IMR-90 (cell line): ENCODE measurements around the gene ETS1. TPM values are rescaled to one million over a fixed set of nuclear protein-coding genes. Genes with fewer than 3 reads are reported as not detected.

Experiments used
- ATAC-seq: fragments of 200-7000 bp; cut with Tn5 transposase; 2 replicates; pipeline ENCODE4 v1.9.1; 2020; ENCODE audit warnings: low read depth, mild to moderate bottlenecking, moderate library complexity
- BruUV-seq: library from RNA; stranded (reverse); fragments of 400-500 nt; replicated peaks from 2 replicates; lab custom pipeline; 2021; lab: Mats Ljungman, UMichigan
- CTCF ChIA-PET: fragments of 300-600 bp; formaldehyde crosslinking; extraction: SDS; loops from one replicate; lab custom pipeline; 2021; ENCODE audit warnings: antibody characterized with exemption; lab: Yijun Ruan, JAX
- POLR2A ChIA-PET: fragments of 300-600 bp; sonication (Branson Sonifier 250); formaldehyde crosslinking; loops from one replicate; lab custom pipeline; 2022; ENCODE audit warnings: antibody characterized with exemption; ENCODE audit not compliant: unreplicated experiment; lab: Charles Lee
- DNase-seq: peaks from one replicate; pipeline ENCODE4 v3.0.0; 2013
- H2AFZ ChIP-seq: replicated peaks from 2 replicates; pipeline ENCODE3; 2013; ENCODE audit warnings: low read length, mild to moderate bottlenecking; ENCODE audit not compliant: poor library complexity
- H2AK5ac ChIP-seq: 2 replicates; pipeline ENCODE4 v1.6.1; 2013; ENCODE audit warnings: low read depth, low read length, inconsistent platforms
- H2AK9ac ChIP-seq: replicated peaks from 2 replicates; pipeline ENCODE3; 2013; ENCODE audit warnings: mild to moderate bottlenecking, low read depth, low read length, moderate library complexity; ENCODE audit not compliant: poor library complexity
- H2BK120ac ChIP-seq: 2 replicates; pipeline ENCODE4 v1.6.1; 2013; ENCODE audit warnings: low read depth, low read length, inconsistent platforms
- H2BK15ac ChIP-seq: 3 replicates; pipeline ENCODE4 v1.6.1; 2013; ENCODE audit warnings: low read depth, low read length, inconsistent platforms
- H2BK20ac ChIP-seq: 2 replicates; pipeline ENCODE4 v1.6.1; 2013; ENCODE audit warnings: low read depth, mild to moderate bottlenecking, inconsistent platforms, low read length, moderate library complexity
- H2BK5ac ChIP-seq: 2 replicates; pipeline ENCODE4 v1.6.1; 2013; ENCODE audit warnings: mild to moderate bottlenecking, low read depth, low read length, inconsistent platforms; ENCODE audit not compliant: poor library complexity, severe bottlenecking
- H3K14ac ChIP-seq: replicated peaks from 2 replicates; pipeline ENCODE4 v1.6.1; 2013; ENCODE audit warnings: low read depth, low read length, inconsistent platforms
- H3K18ac ChIP-seq: 2 replicates; pipeline ENCODE4 v1.6.1; 2013; ENCODE audit warnings: low read depth, low read length, control low read depth
- H3K23ac ChIP-seq: 2 replicates; pipeline ENCODE4 v1.6.1; 2013; ENCODE audit warnings: low read depth, low read length, inconsistent platforms
- H3K27ac ChIP-seq: 2 replicates; pipeline ENCODE4 v1.5.1; 2013; ENCODE audit warnings: mild to moderate bottlenecking, control low read depth, low read length; ENCODE audit not compliant: insufficient read depth
- H3K27me3 ChIP-seq: 2 replicates; pipeline ENCODE4 v1.6.1; 2013; ENCODE audit warnings: low read length; ENCODE audit not compliant: control insufficient read depth, insufficient read depth
- H3K36me3 ChIP-seq: 2 replicates; pipeline ENCODE4 v1.6.1; 2013; ENCODE audit warnings: low read length, mixed read lengths; ENCODE audit not compliant: control insufficient read depth, insufficient read depth
- H3K4ac ChIP-seq: 2 replicates; pipeline ENCODE4 v1.6.1; 2013; ENCODE audit warnings: low read depth, low read length, inconsistent platforms
- H3K4me1 ChIP-seq: 2 replicates; pipeline ENCODE4 v1.6.1; 2013; ENCODE audit warnings: low read length, mixed read lengths; ENCODE audit not compliant: control insufficient read depth, insufficient read depth
- H3K4me2 ChIP-seq: 2 replicates; pipeline ENCODE4 v1.6.1; 2013; ENCODE audit warnings: low read depth, mild to moderate bottlenecking, control low read depth, low read length, moderate library complexity
- H3K4me3 ChIP-seq: 2 replicates; pipeline ENCODE4 v1.5.1; 2013; ENCODE audit warnings: low read depth, mild to moderate bottlenecking, control low read depth, low read length, moderate library complexity; ENCODE audit not compliant: insufficient read depth
- H3K56ac ChIP-seq: 2 replicates; pipeline ENCODE4 v1.6.1; 2013; ENCODE audit warnings: low read length, inconsistent platforms; ENCODE audit not compliant: insufficient read depth; ENCODE audit errors: extremely low read depth
- H3K79me1 ChIP-seq, 2 experiments: 2 replicates each; pipeline ENCODE4 v1.6.1; 2013; ENCODE audit warnings: low read length in 2 of 2, inconsistent platforms in 1 of 2, low read depth in 1 of 2
- H3K9ac ChIP-seq: 2 replicates; pipeline ENCODE4 v1.6.1; 2013; ENCODE audit warnings: low read depth, low read length, control low read depth
- H3K9me1 ChIP-seq: 2 replicates; pipeline ENCODE4 v1.6.1; 2013; ENCODE audit warnings: low read length, inconsistent platforms; ENCODE audit not compliant: insufficient read depth
- H3K9me3 ChIP-seq: 2 replicates; pipeline ENCODE4 v1.6.1; 2013; ENCODE audit warnings: low read length; ENCODE audit not compliant: control insufficient read depth, insufficient read depth
- H4K20me1 ChIP-seq: 2 replicates; pipeline ENCODE4 v1.6.1; 2013; ENCODE audit warnings: low read length, inconsistent platforms; ENCODE audit not compliant: insufficient read depth
- H4K5ac ChIP-seq: 2 replicates; pipeline ENCODE4 v1.6.1; 2013; ENCODE audit warnings: mild to moderate bottlenecking, low read depth, low read length, control low read depth
- H4K8ac ChIP-seq, 2 experiments: 2 replicates each; pipeline ENCODE4 v1.6.1; 2013; ENCODE audit warnings: low read depth in 2 of 2, low read length in 2 of 2, control low read depth in 1 of 2, inconsistent platforms in 1 of 2
- H4K91ac ChIP-seq: 2 replicates; pipeline ENCODE4 v1.6.1; 2013; ENCODE audit warnings: low read depth, low read length, inconsistent platforms; ENCODE audit not compliant: insufficient read depth
- BHLHE40 ChIP-seq: fragments of 150-350 bp; IDR thresholded peaks from 2 replicates; pipeline ENCODE4 v1.6.1; 2016; ENCODE audit warnings: mild to moderate bottlenecking, low read depth, low read length
- CEBPB ChIP-seq: IDR thresholded peaks from 2 replicates; pipeline ENCODE4 v1.6.1; 2012; ENCODE audit warnings: low read depth, low read length, improper control_type of control experiment
- FOS ChIP-seq: fragments of 150-350 bp; IDR thresholded peaks from 2 replicates; pipeline ENCODE4 v1.6.1; 2016; ENCODE audit warnings: low read depth, low read length
- WGBS, 2 experiments: methylation state at CpG; one replicate each; pipeline versions ENCODE4 v1.1.5 to v1.1.7; 2013; ENCODE audit warnings: missing lambda C conversion rate in 2 of 2; ENCODE audit not compliant: insufficient read length in 1 of 2; ENCODE audit errors: extremely low coverage in 2 of 2; 5-methylcytosine and 5-hydroxymethylcytosine counted together
- dilution Hi-C: fragments of 300-500 bp; cut with HindIII; formaldehyde crosslinking; loops from one replicate; pipeline ENCODE4 v1.14.3; 2018; ENCODE audit warnings: low sequenced_read_pairs; ENCODE audit not compliant: unreplicated experiment
- in situ Hi-C: fragments of 300-500 bp; cut with MboI; formaldehyde crosslinking; loops from 3 replicates; pipeline ENCODE4 v1.14.3; 2019; ENCODE audit warnings: low sequenced_read_pairs, inconsistent platforms, mixed read lengths
- intact Hi-C: fragments of 100-400 bp; cut with micrococcal nuclease; formaldehyde crosslinking; loops from 2 replicates; pipeline ENCODE4 v1.10.0; 2022
- polyA plus RNA-seq, 3 experiments: library from polyadenylated mRNA; depleted of rRNA; stranded (reverse); fragments of >200 nt; gene quantifications; 2 replicates each; pipeline ENCODE4 v1.2.3, GENCODE V29; 2012; ENCODE audit warnings: low replicate concordance in 1 of 3
- total RNA-seq: library from RNA; depleted of rRNA; stranded (reverse); fragments of >200 nt; gene quantifications from 2 replicates; pipeline ENCODE4 v1.2.3, GENCODE V29; 2012
- TF ChIP-seq, protein P1 (sequence below): conservative IDR thresholded peaks from 2 replicates; pipeline ENCODE4 v1.5.1; 2012; ENCODE audit warnings: mild to moderate bottlenecking, low read depth, low read length, improper control_type of control experiment

Gene ETS1
- total and polyA plus RNA-seq, 2 of the 4 experiments (the other 2 are of a cell fraction), result 41.2 to 56.3 TPM

DNA sequence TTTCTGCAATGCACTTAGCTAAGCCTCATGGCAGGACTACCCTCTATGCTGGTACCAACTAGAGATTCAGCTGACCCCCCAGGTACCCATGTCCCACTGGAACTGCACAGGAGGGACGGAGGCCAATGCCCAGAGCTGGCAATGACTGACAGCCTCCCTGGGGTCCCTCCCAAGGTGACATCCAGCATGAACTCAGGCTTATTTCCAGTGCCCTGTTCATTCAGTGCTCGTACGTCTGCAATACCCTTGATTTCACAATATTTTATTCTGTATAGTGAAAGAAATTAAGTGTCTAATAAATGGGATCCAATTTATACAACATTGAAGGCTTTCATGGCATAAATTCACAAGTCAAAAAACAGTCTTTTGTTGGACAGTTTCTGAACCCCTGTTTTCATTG is 20.2 kb downstream of the ETS1 start:
- Histone ChIP-seq H2AK9ac (no peak overlapping the region), H2AFZ (no peak overlapping the region), H3K23ac (no peak overlapping the region), H3K9me1 (no peaks in the 10 kb centered on the region), H2AK5ac (no peak overlapping the region), H3K27ac (no peak overlapping the region), H3K4ac (no peak overlapping the region), H3K14ac (no peak overlapping the region), H3K18ac (no peak overlapping the region), H3K56ac (no peak overlapping the region), H4K91ac (no peak overlapping the region), H3K79me1 (no peaks in the 10 kb centered on the region), H2BK20ac (no peak overlapping the region), H4K8ac (no peak overlapping the region), H2BK5ac (no peak overlapping the region), H4K20me1 (no peaks in the 10 kb centered on the region), H2BK120ac (no peak overlapping the region), H3K4me1 (no peaks in the 10 kb centered on the region), H3K27me3 (peaks cover 12% of the 10 kb centered on the region), H3K9ac (no peak overlapping the region), H3K9me3 (no peaks in the 10 kb centered on the region), H3K36me3 (no peaks in the 10 kb centered on the region), H2BK15ac (no peak overlapping the region), H3K4me2 (no peak overlapping the region), H4K5ac (no peak overlapping the region), H3K4me3 (no peak overlapping the region)
- WGBS, 2 experiments, result no CpG with 5 or more reads among the region's 3 CpGs
- BruUV-seq, result no TSS peak
- dilution Hi-C loops (no loop called here), in situ Hi-C loops (no loop called here), intact Hi-C loops (no loop called here)
- ChIA-PET POLR2A (no interaction called here), CTCF (no interaction called here)
- no peak for ATAC-seq
- no peak for DNase-seq
- TF ChIP-seq BHLHE40 (no peak), FOS (no peak), CEBPB (peak; percentile 42; the same call in 1 of the 2 replicates)
- TF ChIP-seq, protein P1, sequence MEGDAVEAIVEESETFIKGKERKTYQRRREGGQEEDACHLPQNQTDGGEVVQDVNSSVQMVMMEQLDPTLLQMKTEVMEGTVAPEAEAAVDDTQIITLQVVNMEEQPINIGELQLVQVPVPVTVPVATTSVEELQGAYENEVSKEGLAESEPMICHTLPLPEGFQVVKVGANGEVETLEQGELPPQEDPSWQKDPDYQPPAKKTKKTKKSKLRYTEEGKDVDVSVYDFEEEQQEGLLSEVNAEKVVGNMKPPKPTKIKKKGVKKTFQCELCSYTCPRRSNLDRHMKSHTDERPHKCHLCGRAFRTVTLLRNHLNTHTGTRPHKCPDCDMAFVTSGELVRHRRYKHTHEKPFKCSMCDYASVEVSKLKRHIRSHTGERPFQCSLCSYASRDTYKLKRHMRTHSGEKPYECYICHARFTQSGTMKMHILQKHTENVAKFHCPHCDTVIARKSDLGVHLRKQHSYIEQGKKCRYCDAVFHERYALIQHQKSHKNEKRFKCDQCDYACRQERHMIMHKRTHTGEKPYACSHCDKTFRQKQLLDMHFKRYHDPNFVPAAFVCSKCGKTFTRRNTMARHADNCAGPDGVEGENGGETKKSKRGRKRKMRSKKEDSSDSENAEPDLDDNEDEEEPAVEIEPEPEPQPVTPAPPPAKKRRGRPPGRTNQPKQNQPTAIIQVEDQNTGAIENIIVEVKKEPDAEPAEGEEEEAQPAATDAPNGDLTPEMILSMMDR, result no peak
